GM18870 (cell line): ENCODE results near the gene WDR38.

ENCODE experiments used
- ATAC-seq: cut with Tn5 transposase; IDR thresholded peaks from one replicate; pipeline ENCODE4 v1.9.1; 2021; ENCODE audit warnings: moderate library complexity; ENCODE audit not compliant: unreplicated experiment

WDR38 gene

DNA sequence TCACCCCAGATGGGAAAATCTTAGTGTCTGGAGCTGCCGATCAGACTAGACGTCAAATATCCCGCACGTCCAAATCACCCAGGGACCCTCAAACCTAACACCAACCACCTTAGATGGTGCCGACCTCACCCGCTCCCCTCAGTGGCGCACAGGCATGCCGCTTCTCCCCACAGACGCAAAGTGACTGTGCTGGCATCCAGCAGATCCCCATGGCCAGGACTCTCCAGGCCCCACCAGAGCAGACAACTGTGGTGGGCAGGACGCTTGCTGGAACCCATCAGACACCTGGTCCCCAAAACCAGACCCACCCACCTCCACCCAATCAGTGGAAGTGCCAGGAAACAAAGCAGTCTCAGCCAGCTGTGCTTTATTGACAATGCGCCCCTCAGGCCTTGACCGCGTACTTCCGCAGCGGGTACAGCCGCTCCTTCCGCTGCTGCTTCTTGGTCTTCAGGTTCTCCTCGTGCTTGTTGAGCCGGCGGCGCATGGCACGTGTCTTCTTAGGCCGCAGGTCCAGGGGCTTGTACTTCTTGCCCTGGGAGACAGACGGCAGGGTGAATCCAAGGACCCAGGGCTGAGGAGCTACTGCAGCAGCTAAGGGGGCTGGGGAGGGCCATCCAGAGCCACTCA lies 4.4 kb downstream of the WDR38 start:
- no peak for ATAC-seq

GRCh38 chr9:124858330-124859046 lies 5.2 kb downstream of the WDR38 start:
- no peak for ATAC-seq

DNA sequence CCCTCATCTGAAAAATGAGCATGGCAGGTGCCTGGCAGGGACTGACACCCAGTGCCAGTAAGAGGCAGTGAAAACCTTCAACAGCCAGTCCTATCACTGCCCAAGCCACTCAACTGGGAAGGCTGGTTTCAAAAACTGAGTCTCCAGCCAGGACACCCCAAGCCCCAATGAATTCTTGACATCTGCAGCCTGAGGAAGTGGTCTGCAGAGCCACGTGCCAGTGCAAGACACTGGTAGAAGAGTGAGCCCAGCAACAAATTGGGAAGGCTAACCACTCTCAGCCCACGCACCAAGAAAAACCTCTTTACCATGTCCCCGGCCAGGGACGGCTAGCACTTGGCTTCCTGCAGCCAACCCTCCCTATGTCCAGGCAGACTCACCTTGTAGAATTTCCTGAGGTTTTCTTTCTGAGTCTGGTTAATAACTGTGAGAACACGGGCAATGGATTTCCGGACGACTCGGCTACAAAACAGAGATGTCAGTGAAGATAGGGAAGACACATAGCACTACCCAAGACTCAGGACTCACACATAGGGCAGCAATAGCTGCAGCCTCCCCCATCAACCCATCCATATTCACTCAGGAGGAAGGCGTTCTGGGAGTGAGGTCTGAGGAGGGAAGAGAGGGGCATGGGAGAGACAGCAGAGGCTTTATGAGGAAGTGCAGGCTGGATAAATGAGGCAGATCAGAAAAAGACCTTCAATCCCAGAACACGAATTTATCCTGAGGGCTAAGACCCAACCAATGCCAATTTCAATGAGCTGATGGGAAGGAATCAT lies 6.7 kb downstream of the WDR38 start:
- no peak for ATAC-seq

DNA sequence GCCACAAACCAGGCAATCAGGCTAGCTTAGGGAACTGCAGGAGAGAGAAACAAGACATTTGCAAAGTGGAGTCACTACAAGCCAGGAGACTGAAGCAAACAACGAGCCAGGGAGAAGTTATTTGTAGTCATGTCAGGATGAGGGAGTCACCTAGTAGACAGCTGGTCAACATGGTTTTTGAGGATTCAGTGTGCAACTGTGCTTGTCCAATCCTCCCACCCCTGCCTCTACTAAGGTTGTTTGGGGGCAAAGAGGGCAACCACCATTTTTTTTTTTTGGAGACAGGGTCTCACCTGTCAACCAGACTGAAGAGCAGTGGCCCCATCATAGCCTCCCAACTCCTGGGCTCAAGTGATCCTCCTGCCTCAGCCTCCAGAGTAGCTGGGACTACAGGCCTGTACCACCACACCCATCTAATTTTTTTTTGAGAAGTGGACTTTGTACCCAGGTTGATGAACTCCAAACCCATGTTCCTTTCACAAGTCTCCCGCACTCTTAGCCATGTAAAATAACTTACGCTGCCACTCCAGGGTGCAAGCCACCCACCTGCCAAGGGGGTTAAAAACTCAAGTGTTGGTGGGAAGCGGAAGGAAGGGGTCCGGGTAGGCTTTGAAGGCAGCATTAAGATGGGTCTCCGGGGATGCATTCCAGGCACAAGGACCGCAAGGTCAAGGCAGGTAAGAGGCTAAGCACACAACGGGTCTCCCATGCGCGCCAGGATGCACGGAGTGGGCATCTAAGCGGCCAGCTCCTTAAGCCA lies 7.5 kb downstream of the WDR38 start:
- no peak for ATAC-seq

GRCh38 chr9:124861342-124862229 lies 8.3 kb downstream of the WDR38 start, which contains the start of the genes ARPC5L and RPL35:
Gene ARPC5L, plus strand, starts transcription at chr9:124862130. Its CDS starts 7,161 bp downstream, at chr9:124869291.
Gene RPL35, minus strand, starts transcription at chr9:124861957. Its CDS starts 45 bp downstream, at chr9:124861912.
- peak; percentile 67 for ATAC-seq

DNA sequence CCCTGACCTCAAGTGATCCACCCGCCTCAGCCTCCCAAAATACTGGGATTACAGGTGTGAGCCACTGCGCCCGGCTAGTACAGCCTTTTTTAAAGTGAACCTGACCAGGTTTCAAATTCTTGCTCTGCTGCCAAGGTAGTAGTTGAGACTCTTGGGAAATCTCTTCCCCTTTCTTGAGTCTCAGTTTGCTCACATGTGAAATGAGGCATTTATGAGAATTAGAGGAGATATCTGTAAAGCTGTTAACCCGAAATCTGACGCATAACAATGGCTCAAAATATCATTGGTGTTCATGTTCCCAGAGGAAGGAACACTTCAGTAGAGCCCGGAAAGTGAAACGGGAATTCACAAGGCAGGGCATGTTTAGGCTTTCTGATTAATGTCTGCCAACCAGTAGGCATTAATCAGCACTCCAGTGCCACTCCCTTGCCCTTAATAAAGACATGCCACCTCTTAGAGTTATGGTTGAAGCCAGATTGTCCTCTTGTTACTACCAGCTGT lies 10.2 kb downstream of the WDR38 start:
- ATAC-seq: no peak

DNA sequence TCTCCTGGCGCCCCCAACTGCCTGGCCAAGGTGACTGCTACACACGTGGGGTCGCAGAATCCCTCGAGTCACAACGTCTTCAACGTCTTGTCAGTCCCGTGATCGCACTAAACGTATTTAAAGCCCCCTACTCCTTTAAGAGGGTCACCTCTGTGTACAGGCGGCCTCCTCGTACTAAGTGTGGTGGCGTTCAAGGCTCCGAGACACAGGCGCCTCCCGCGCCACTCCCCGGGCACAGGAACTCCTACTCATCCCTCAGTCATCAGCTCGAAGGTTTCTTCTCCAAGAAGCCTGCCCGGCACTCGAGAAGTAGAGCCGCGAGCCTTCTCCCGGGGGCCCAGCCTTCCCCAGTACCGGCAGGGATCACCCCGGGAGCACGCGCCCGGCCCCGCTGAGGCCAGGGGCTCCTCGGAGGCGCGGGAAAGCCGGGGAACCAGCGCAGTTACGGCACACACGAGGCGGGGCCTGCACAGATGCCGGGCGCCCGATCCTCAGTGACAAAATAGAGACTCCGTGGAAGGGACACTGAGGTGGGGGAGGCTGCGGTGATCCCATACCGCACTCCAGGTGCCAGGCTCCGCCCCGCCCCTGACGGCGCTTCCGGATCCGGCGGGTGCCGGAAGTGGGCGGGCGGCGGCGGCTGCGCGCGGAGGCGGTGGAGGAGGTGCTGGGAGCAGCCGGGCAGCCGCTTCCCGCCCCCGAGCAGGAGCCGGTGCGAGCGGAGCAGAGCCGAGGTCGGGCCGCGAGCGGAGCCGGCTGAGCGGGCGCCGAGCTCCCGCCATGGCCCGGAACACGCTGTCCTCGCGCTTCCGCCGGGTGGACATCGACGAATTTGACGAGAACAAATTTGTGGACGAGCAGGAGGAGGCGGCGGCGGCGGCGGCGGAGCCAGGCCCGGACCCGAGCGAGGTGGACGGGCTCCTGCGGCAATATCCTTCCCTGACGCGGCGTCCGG lies 15.5 kb downstream of the WDR38 start:
- ATAC-seq: no peak

- no peak for ATAC-seq
Observed at GRCh38 chr9:124869466-124869985, 16.3 kb downstream of the WDR38 start.

DNA sequence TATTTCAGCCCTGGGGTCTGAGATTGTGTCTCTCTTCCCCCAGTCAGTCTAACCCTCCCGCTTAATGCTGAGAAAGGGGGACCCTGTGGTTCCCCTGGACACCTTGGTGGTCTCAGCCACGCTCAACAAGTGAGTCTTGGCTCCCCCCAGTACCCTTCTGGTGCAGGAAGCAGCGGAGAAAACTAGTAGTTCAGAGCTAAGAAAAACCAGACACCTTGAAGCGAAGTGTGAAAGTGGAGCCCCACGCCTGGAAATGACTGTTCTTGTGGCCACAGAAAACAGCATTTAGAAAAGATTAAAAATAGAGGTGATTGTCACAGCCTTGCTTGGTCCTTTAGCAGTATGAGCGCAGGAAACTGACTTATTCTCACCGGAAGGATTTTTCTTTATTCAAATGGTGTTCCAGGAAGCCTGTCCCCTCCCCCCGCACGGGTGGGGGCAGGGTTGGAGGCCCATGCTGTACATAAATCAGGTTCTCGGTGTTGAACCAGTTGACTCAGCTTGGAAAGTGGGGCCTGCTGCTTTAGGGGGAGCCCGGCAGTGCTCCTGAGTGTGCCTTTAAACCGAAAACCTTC lies 16.8 kb downstream of the WDR38 start:
- ATAC-seq: peak; percentile 55

GRCh38 chr9:124870723-124871122 lies 17.5 kb downstream of the WDR38 start:
- ATAC-seq: no peak

- no peak for ATAC-seq
Observed at GRCh38 chr9:124871156-124871561, 17.9 kb downstream of the WDR38 start.

GRCh38 chr9:124873664-124874063 lies 20.4 kb downstream of the WDR38 start:
- ATAC-seq: no peak

DNA sequence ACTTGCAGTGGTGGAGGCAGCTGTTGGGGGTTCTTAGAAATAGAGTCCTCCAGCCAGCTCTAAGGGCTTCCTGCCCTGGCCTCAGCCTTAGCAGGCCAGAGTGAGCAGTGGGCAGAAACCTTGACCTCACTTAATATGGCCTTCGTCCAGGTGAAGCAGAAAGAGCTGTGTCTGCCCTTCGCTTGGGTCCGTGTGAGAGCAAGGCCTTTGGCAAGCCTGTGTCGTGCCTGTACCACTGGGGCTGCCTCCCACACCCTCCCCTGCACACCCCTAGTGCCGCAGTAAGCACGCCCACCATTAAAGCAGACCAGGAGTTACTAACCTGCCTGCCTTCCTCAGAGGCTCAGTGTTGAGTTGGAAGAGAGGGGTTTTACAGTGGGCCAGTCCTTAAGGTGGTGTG lies 22.2 kb downstream of the WDR38 start:
- ATAC-seq: no peak

- no peak for ATAC-seq
Observed at GRCh38 chr9:124877021-124877782, 23.9 kb downstream of the WDR38 start.

DNA sequence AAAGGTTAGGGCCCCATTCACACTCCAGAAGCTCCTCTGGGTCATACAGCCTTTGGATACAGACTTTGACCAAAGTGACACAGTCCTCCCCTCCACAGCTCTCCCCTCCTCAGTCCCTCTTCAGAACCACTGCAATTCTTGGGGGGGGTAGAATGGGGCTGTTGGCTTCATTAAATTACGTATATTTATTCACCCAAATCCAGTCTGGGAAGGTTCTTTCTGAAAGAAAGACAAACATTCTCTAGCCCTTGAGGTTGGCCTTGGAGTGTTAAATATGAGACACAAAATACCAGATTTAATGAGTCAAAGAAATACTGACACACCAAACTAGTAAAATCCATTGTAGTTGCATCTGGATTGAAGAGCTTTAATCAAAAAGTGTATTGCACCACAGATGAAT lies 24.8 kb downstream of the WDR38 start:
- no peak for ATAC-seq

DNA sequence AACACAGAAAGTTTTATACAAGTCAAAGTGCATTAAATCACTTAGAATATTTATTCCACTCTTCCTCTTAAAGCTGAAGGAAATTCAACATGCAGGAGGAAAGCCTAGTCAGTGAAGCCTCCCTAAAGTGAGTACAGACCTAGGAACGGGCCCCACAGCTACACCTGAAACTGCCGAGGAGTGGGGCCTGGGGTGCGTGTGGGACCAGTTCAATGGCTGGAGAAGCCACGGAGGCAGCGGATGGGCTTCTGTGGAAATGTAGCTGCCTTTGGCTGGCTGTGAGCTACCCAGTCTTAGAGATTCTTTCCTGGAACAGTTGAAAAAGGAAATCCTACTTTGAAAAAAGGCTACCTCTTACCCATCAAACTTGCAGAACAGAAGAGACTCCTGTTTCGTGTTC lies 25.3 kb downstream of the WDR38 start:
- ATAC-seq: no peak

- ATAC-seq: no peak
Observed at GRCh38 chr9:124879226-124879625, 26.0 kb downstream of the WDR38 start.
